ENCODE measurements around the gene GNB2.

DNA sequence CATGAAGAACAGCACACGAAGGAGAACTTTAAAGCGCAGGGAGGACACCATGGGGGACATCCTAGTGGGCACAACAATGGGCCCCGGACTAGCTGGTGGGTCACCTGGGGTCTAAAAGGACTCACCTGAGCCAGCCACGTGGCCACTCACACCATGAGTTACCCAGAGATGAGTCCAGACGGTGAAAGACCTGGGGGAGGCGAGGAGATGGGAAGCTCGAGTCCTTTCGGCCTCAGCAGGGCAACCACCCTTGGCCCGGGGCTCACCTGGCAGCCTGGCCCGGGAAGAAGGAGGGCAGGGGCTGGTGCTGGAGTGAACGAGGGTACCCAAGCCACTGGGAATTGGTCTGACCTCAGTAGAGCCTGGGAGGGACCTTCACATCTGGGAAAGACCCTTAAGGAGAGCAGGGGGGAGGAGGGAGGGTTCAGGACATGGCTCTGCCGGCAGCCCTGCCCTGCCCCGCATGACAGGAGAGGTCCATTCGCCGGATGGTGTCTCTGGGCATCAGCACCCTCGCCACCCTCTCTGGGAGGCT lies 14.9 kb downstream of the GNB2 start:
- TF ChIP-seq, protein P1, sequence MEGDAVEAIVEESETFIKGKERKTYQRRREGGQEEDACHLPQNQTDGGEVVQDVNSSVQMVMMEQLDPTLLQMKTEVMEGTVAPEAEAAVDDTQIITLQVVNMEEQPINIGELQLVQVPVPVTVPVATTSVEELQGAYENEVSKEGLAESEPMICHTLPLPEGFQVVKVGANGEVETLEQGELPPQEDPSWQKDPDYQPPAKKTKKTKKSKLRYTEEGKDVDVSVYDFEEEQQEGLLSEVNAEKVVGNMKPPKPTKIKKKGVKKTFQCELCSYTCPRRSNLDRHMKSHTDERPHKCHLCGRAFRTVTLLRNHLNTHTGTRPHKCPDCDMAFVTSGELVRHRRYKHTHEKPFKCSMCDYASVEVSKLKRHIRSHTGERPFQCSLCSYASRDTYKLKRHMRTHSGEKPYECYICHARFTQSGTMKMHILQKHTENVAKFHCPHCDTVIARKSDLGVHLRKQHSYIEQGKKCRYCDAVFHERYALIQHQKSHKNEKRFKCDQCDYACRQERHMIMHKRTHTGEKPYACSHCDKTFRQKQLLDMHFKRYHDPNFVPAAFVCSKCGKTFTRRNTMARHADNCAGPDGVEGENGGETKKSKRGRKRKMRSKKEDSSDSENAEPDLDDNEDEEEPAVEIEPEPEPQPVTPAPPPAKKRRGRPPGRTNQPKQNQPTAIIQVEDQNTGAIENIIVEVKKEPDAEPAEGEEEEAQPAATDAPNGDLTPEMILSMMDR (IDR thresholded peaks at IDR 0.05): no peak
- TF ChIP-seq POLR2A (IDR thresholded peaks at IDR 0.05) (no peak), POLR2AphosphoS5 (IDR thresholded peaks at IDR 0.05) (no peak), EP300 (IDR thresholded peaks at IDR 0.05) (no peak)

All from stomach (tissue), 4 donors.